WTC11 (cell line): ENCODE results near the gene DPP10. TPM values are rescaled to one million over a fixed set of nuclear protein-coding genes. Genes with fewer than 3 reads are reported as not detected.

Experiments
- ATAC-seq: fragments of 200-7000 bp; cut with Tn5 transposase; 2 replicates; pipeline ENCODE4 v1.10.0; 2021; ENCODE audit warnings: mild to moderate bottlenecking, moderate library complexity
- CTCF ChIA-PET: fragments of 300-600 bp; sonication (Branson Sonifier 250); formaldehyde crosslinking; loops from one replicate; lab custom pipeline; 2021; ENCODE audit warnings: antibody characterized with exemption; lab: Charles Lee
- POLR2A ChIA-PET: fragments of 350-600 bp; sonication (Branson Sonifier 250); formaldehyde crosslinking; loops from one replicate; lab custom pipeline; 2021; ENCODE audit warnings: antibody characterized with exemption; lab: Charles Lee
- DNase-seq: peaks from one replicate; pipeline ENCODE4 v3.0.0; 2021; ENCODE audit warnings: low spot score
- H3K27ac Mint-ChIP-seq: 2 replicates; pipeline ENCODE4 v1.8.0; 2021; ENCODE audit warnings: mixed read lengths
- H3K27me3 Mint-ChIP-seq: 2 replicates; pipeline ENCODE4 v1.8.0; 2021; ENCODE audit warnings: low read depth, mild to moderate bottlenecking, moderate library complexity, mixed read lengths
- H3K36me3 Mint-ChIP-seq: 2 replicates; pipeline ENCODE4 v1.8.0; 2021; ENCODE audit warnings: mixed read lengths
- H3K4me1 Mint-ChIP-seq: 2 replicates; pipeline ENCODE4 v1.8.0; 2022; ENCODE audit warnings: mixed read lengths
- H3K4me3 Mint-ChIP-seq: 2 replicates; pipeline ENCODE4 v1.8.0; 2021; ENCODE audit warnings: mild to moderate bottlenecking, moderate library complexity, mixed read lengths
- H3K9me3 Mint-ChIP-seq: 2 replicates; pipeline ENCODE4 v1.8.0; 2021; ENCODE audit warnings: mixed read lengths
- CBFB ChIP-seq: sonication (generic); formaldehyde crosslinking; IDR thresholded peaks from 2 replicates; pipeline ENCODE4 v1.8.1; 2022; ENCODE audit warnings: mild to moderate bottlenecking, low read depth, missing genetic modification reagents
- CREM ChIP-seq: sonication (generic); formaldehyde crosslinking; IDR thresholded peaks from 2 replicates; pipeline ENCODE4 v1.8.1; 2022; ENCODE audit warnings: mild to moderate bottlenecking, missing genetic modification reagents, moderate library complexity
- E2F5 ChIP-seq: sonication (generic); formaldehyde crosslinking; IDR thresholded peaks from 2 replicates; pipeline ENCODE4 v1.8.1; 2022; ENCODE audit warnings: mild to moderate bottlenecking, moderate library complexity, missing genetic modification reagents
- GRHL2 ChIP-seq: fragments of 250-450 bp; sonication (Bioruptor Pico); IDR thresholded peaks from 2 replicates; pipeline ENCODE4 v1.8.0; 2022; ENCODE audit warnings: mild to moderate bottlenecking, moderate library complexity; ENCODE audit not compliant: insufficient replicate concordance, severe bottlenecking
- HMGA2 ChIP-seq: fragments of 250-450 bp; sonication (Bioruptor Pico); IDR thresholded peaks from 2 replicates; pipeline ENCODE4 v1.4.0; 2021; ENCODE audit warnings: mild to moderate bottlenecking, moderate library complexity
- KAT7 ChIP-seq: sonication (generic); formaldehyde crosslinking; IDR thresholded peaks from 2 replicates; pipeline ENCODE4 v1.8.1; 2023; ENCODE audit warnings: missing genetic modification reagents, mild to moderate bottlenecking, borderline replicate concordance
- NR1H2 ChIP-seq: sonication (generic); formaldehyde crosslinking; IDR thresholded peaks from 2 replicates; pipeline ENCODE4 v1.9.0; 2021; ENCODE audit warnings: mild to moderate bottlenecking, moderate library complexity, missing genetic modification reagents
- OVOL2 ChIP-seq: fragments of 250-450 bp; sonication (Bioruptor Pico); IDR thresholded peaks from 2 replicates; pipeline ENCODE4 v1.9.0; 2021; ENCODE audit warnings: mild to moderate bottlenecking, borderline replicate concordance
- PRRX2 ChIP-seq: fragments of 250-450 bp; sonication (Bioruptor Pico); IDR thresholded peaks from 2 replicates; pipeline ENCODE4 v1.8.0; 2021; ENCODE audit warnings: mild to moderate bottlenecking
- RORB ChIP-seq: fragments of 250-450 bp; sonication (Bioruptor Pico); IDR thresholded peaks from 2 replicates; pipeline ENCODE4 v1.9.0; 2021; ENCODE audit warnings: mild to moderate bottlenecking
- STAT6 ChIP-seq: sonication (generic); formaldehyde crosslinking; conservative IDR thresholded peaks from 2 replicates; pipeline ENCODE4 v1.8.1; 2023; ENCODE audit warnings: mild to moderate bottlenecking, low read depth, missing genetic modification reagents, moderate library complexity
- USF1 ChIP-seq: sonication (generic); formaldehyde crosslinking; IDR thresholded peaks from 2 replicates; pipeline ENCODE4 v1.8.0; 2022; ENCODE audit warnings: mild to moderate bottlenecking, missing genetic modification reagents
- ZNF138 ChIP-seq: sonication (generic); formaldehyde crosslinking; conservative IDR thresholded peaks from 2 replicates; pipeline ENCODE4 v1.8.1; 2022; ENCODE audit warnings: mild to moderate bottlenecking, moderate library complexity, missing genetic modification reagents
- ZNF232 ChIP-seq: sonication (generic); formaldehyde crosslinking; IDR thresholded peaks from 2 replicates; pipeline ENCODE4 v1.8.0; 2022; ENCODE audit warnings: mild to moderate bottlenecking, missing genetic modification reagents
- ZNF416 ChIP-seq: fragments of 250-450 bp; sonication (Bioruptor Pico); IDR thresholded peaks from 2 replicates; pipeline ENCODE4 v1.9.0; 2021; ENCODE audit warnings: mild to moderate bottlenecking, inconsistent platforms
- total RNA-seq: library from RNA; stranded (reverse); gene quantifications from 3 replicates; pipeline ENCODE4 v1.2.3, GENCODE V29; 2021
- TF ChIP-seq, protein P1 (sequence below): sonication (generic); formaldehyde crosslinking; IDR thresholded peaks from 2 replicates; pipeline ENCODE4 v1.8.0; 2023; ENCODE audit warnings: missing genetic modification reagents, mild to moderate bottlenecking, borderline replicate concordance
- TF ChIP-seq, protein P2 (sequence below): sonication (generic); formaldehyde crosslinking; IDR thresholded peaks from 2 replicates; pipeline ENCODE4 v1.8.0; 2022; ENCODE audit warnings: mild to moderate bottlenecking, missing genetic modification reagents
- TF ChIP-seq, protein P3 (sequence below): sonication (generic); formaldehyde crosslinking; IDR thresholded peaks from 2 replicates; pipeline ENCODE4 v1.8.1; 2023; ENCODE audit warnings: mild to moderate bottlenecking, missing genetic modification reagents, moderate library complexity
- TF ChIP-seq, protein P4 (sequence below): fragments of 250-450 bp; sonication (Bioruptor Pico); IDR thresholded peaks from 2 replicates; pipeline ENCODE4 v1.8.0; 2021; ENCODE audit warnings: mild to moderate bottlenecking

Gene DPP10
- total RNA-seq, 1 experiment from 2014 or later: 4.0 TPM

DNA sequence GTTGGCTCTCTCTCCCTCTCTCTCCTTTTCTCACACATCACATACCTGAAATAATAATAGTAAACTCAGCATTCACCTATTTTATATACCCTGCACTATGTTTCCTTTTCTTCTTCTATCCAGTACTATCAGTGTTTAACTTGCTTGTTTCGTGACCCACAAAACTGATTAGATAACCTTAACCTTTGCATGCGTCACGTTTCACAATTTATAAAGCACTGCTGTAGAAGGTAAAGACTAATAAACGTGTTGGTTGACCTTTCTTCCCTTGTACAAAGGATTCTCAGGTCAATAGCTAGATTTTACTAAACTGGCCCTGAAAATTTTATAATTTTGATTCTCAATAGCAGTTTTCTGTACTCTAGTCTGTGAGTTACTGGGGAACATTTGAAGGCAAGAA, 791.7 kb downstream of the DPP10 start (continued):
- TF ChIP-seq, protein P1, sequence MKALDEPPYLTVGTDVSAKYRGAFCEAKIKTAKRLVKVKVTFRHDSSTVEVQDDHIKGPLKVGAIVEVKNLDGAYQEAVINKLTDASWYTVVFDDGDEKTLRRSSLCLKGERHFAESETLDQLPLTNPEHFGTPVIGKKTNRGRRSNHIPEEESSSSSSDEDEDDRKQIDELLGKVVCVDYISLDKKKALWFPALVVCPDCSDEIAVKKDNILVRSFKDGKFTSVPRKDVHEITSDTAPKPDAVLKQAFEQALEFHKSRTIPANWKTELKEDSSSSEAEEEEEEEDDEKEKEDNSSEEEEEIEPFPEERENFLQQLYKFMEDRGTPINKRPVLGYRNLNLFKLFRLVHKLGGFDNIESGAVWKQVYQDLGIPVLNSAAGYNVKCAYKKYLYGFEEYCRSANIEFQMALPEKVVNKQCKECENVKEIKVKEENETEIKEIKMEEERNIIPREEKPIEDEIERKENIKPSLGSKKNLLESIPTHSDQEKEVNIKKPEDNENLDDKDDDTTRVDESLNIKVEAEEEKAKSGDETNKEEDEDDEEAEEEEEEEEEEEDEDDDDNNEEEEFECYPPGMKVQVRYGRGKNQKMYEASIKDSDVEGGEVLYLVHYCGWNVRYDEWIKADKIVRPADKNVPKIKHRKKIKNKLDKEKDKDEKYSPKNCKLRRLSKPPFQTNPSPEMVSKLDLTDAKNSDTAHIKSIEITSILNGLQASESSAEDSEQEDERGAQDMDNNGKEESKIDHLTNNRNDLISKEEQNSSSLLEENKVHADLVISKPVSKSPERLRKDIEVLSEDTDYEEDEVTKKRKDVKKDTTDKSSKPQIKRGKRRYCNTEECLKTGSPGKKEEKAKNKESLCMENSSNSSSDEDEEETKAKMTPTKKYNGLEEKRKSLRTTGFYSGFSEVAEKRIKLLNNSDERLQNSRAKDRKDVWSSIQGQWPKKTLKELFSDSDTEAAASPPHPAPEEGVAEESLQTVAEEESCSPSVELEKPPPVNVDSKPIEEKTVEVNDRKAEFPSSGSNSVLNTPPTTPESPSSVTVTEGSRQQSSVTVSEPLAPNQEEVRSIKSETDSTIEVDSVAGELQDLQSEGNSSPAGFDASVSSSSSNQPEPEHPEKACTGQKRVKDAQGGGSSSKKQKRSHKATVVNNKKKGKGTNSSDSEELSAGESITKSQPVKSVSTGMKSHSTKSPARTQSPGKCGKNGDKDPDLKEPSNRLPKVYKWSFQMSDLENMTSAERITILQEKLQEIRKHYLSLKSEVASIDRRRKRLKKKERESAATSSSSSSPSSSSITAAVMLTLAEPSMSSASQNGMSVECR (CRISPR knock-in tag): no peak
- TF ChIP-seq GRHL2 (CRISPR knock-in tag): no peak
- no peak for TF ChIP-seq USF1 (CRISPR knock-in tag)

- CTCF ChIA-PET: no interaction called here
- Mint-ChIP-seq H3K27me3 (0 out of 2 replicates have a peak, but pooled peaks cover 2% of the 10 kb centered on the region), H3K36me3 (peaks cover 6% of the 10 kb centered on the region), H3K4me3 (no peak overlapping the region), H3K27ac (no peak overlapping the region), H3K4me1 (peaks cover 9% of the 10 kb centered on the region; the same call in 1 of the 2 replicates), H3K9me3 (peaks cover 25% of the 10 kb centered on the region)
- ATAC-seq (no peak), DNase-seq (no peak)
- TF ChIP-seq, protein P2, sequence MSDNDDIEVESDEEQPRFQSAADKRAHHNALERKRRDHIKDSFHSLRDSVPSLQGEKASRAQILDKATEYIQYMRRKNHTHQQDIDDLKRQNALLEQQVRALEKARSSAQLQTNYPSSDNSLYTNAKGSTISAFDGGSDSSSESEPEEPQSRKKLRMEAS (CRISPR knock-in tag): no peak
- TF ChIP-seq ZNF416 (CRISPR knock-in tag) (no peak), KAT7 (CRISPR knock-in tag) (no peak), PRRX2 (CRISPR knock-in tag) (no peak), ZNF232 (no peak), OVOL2 (CRISPR knock-in tag) (no peak), CBFB (CRISPR knock-in tag) (no peak), HMGA2 (CRISPR knock-in tag) (no peak), RORB (CRISPR knock-in tag) (no peak), STAT6 (CRISPR knock-in tag) (no peak), ZNF138 (CRISPR knock-in tag) (no peak), CREM (CRISPR knock-in tag) (no peak), NR1H2 (CRISPR knock-in tag) (no peak), E2F5 (CRISPR knock-in tag) (no peak)
- TF ChIP-seq, protein P3, sequence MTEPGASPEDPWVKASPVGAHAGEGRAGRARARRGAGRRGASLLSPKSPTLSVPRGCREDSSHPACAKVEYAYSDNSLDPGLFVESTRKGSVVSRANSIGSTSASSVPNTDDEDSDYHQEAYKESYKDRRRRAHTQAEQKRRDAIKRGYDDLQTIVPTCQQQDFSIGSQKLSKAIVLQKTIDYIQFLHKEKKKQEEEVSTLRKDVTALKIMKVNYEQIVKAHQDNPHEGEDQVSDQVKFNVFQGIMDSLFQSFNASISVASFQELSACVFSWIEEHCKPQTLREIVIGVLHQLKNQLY (CRISPR knock-in tag): no peak
- TF ChIP-seq, protein P4, sequence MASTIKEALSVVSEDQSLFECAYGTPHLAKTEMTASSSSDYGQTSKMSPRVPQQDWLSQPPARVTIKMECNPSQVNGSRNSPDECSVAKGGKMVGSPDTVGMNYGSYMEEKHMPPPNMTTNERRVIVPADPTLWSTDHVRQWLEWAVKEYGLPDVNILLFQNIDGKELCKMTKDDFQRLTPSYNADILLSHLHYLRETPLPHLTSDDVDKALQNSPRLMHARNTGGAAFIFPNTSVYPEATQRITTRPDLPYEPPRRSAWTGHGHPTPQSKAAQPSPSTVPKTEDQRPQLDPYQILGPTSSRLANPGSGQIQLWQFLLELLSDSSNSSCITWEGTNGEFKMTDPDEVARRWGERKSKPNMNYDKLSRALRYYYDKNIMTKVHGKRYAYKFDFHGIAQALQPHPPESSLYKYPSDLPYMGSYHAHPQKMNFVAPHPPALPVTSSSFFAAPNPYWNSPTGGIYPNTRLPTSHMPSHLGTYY (CRISPR knock-in tag): no peak
- POLR2A ChIA-PET: no interaction called here
Observed at GRCh38 chr2:115234737-115235136, 792.3 kb downstream of the DPP10 start.
